Measurements from ENCODE around the gene GLOD4. TPM values are rescaled to one million over a fixed set of nuclear protein-coding genes. Genes with fewer than 3 reads are reported as not detected.
A peak's percentile ranks its signal among the peaks of the same experiment; 100 is the strongest.

Gene GLOD4
- total and polyA plus RNA-seq, 10 donors: 38.6 to 69.7 (median 54.0) TPM

GRCh38 chr17:737561-738113 is 44.4 kb downstream of the GLOD4 start:
- peaks cover 0 to 33% (median 11%) of the 10 kb centered on the region in 6 donors for H3K36me3 ChIP-seq
- WGBS, 5 donors: 95 to 97% (median 95%) methylated on average over 13 of the region's 13 CpGs
- no peak for DNase-seq
- no peaks in the 10 kb centered on the region for H3K9me3 ChIP-seq
- TF ChIP-seq POLR2AphosphoS5 (IDR thresholded peaks at IDR 0.05): no peak
- TF ChIP-seq CTCF (IDR thresholded peaks at IDR 0.05 in 8 of 11, conservative IDR thresholded peaks at IDR 0.05 in 3 of 11): no peak
- TF ChIP-seq POLR2A (IDR thresholded peaks at IDR 0.05): no peak
- no peak overlapping the region for H3K4me3 ChIP-seq
- intact Hi-C loops (cut with DNase I; ENCODE audit: low total_unique reads): no loop called here
- peaks cover 0 to 12% (median 0%) of the 10 kb centered on the region in 7 donors for H3K27me3 ChIP-seq (replicated peaks in 1 of 7)
- H3K4me1 ChIP-seq: peaks cover 3 to 37% (median 21%) of the 10 kb centered on the region in 6 donors
- no peak overlapping the region for H3K27ac ChIP-seq

- Histone ChIP-seq H3K27me3 (replicated peaks in 1 of 7) (peaks cover 0 to 28% (median 0%) of the 10 kb centered on the region in 7 donors), H3K4me1 (peaks cover 7 to 26% (median 16%) of the 10 kb centered on the region in 6 donors), H3K27ac (no peak overlapping the region), H3K4me3 (peak overlapping the region in 1 of 8 donors; percentile 84), H3K36me3 (peaks cover 0 to 11% (median 0%) of the 10 kb centered on the region in 6 donors), H3K9me3 (no peaks in the 10 kb centered on the region)
- intact Hi-C loops (cut with DNase I; ENCODE audit: low total_unique reads): no loop called here
- WGBS, 5 donors: 73 to 84% (median 76%) methylated on average over 10 of the region's 10 CpGs
- TF ChIP-seq POLR2AphosphoS5 (IDR thresholded peaks at IDR 0.05) (no peak), POLR2A (IDR thresholded peaks at IDR 0.05) (no peak), CTCF (IDR thresholded peaks at IDR 0.05 in 8 of 11, conservative IDR thresholded peaks at IDR 0.05 in 3 of 11) (no peak)
- DNase-seq: no peak
Observed at GRCh38 chr17:733743-734142, 48.3 kb downstream of the GLOD4 start.

- peaks cover 0 to 28% (median 0%) of the 10 kb centered on the region in 7 donors for H3K27me3 ChIP-seq (replicated peaks in 1 of 7)
- H3K4me1 ChIP-seq: peaks cover 7 to 26% (median 16%) of the 10 kb centered on the region in 6 donors
- DNase-seq: peak; percentile 79
- TF ChIP-seq POLR2AphosphoS5 (IDR thresholded peaks at IDR 0.05) (peak in 1 of 3 donors; percentile 36), POLR2A (IDR thresholded peaks at IDR 0.05) (no peak), CTCF (IDR thresholded peaks at IDR 0.05 in 8 of 11, conservative IDR thresholded peaks at IDR 0.05 in 3 of 11) (no peak)
- peak overlapping the region; percentile 65 to 94 (median 72) for H3K4me3 ChIP-seq
- intact Hi-C loops (cut with DNase I; ENCODE audit: low total_unique reads): no loop called here
- H3K9me3 ChIP-seq: no peaks in the 10 kb centered on the region
- H3K36me3 ChIP-seq: peaks cover 0 to 5% (median 0%) of the 10 kb centered on the region in 6 donors
- H3K27ac ChIP-seq: peak overlapping the region in 7 of 8 donors; percentile 19 to 77 (median 64)
- WGBS, 5 donors: 10 to 30% (median 12%) methylated on average over 12 to 57 of the region's 57 CpGs
Observed at GRCh38 chr17:732902-733720, 49.0 kb downstream of the GLOD4 start.

Data from spleen (tissue), 11 donors.